Measurements from ENCODE around the gene ZNF701. TPM values are rescaled to one million over a fixed set of nuclear protein-coding genes. Genes with fewer than 3 reads are reported as not detected.
"Not testable (repeated sequence)": the region's sequence is repeated elsewhere in the genome, so short reads cannot be mapped to it uniquely, and the experiment has no call there.

The ZNF701 gene
- total RNA-seq, 3 donors from 2014 or later, result 14.6 to 27.5 (median 21.0) TPM

DNA sequence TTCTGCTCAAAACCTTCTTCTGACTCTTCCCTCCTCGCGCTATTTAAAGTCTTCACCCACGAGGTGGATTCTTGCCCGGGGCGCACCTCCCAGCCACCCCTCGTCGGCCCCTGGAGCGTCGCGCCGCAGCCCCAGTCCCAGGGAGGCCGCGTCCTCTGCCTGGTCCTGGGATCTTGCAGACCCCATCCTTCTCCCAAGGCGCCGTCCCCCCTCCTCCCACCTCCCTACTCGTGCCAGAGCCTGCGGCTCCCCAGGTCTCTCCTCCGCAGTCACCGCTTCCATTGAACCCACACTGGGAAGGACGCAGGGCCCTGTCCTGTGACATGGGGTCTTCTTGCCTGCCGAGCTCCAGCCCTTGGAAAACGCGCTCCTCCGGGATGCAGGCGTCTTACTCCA, 42.1 kb upstream of the ZNF701 start:
- Histone ChIP-seq H3K27ac (peak overlapping the region; percentile 88 to 96), H3K27me3 (no peaks in the 10 kb centered on the region), H3K4me3 (peak overlapping the region; percentile 61 to 80 (median 78)), H3K4me1 (no peaks in the 10 kb centered on the region), H3K36me3 (no peaks in the 10 kb centered on the region), H3K9me3 (no peaks in the 10 kb centered on the region)
- intact Hi-C loops (cut with DNase I; ENCODE audit: low total_unique reads), result no loop called here
- no peak for DNase-seq (ENCODE audit: low spot score in 2 of 2)
- no peak for TF ChIP-seq POLR2A (IDR thresholded peaks at IDR 0.05)
- TF ChIP-seq POLR2AphosphoS5 (IDR thresholded peaks at IDR 0.05), result no peak
- TF ChIP-seq, protein P1, sequence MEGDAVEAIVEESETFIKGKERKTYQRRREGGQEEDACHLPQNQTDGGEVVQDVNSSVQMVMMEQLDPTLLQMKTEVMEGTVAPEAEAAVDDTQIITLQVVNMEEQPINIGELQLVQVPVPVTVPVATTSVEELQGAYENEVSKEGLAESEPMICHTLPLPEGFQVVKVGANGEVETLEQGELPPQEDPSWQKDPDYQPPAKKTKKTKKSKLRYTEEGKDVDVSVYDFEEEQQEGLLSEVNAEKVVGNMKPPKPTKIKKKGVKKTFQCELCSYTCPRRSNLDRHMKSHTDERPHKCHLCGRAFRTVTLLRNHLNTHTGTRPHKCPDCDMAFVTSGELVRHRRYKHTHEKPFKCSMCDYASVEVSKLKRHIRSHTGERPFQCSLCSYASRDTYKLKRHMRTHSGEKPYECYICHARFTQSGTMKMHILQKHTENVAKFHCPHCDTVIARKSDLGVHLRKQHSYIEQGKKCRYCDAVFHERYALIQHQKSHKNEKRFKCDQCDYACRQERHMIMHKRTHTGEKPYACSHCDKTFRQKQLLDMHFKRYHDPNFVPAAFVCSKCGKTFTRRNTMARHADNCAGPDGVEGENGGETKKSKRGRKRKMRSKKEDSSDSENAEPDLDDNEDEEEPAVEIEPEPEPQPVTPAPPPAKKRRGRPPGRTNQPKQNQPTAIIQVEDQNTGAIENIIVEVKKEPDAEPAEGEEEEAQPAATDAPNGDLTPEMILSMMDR (IDR thresholded peaks at IDR 0.05), result no peak

DNA sequence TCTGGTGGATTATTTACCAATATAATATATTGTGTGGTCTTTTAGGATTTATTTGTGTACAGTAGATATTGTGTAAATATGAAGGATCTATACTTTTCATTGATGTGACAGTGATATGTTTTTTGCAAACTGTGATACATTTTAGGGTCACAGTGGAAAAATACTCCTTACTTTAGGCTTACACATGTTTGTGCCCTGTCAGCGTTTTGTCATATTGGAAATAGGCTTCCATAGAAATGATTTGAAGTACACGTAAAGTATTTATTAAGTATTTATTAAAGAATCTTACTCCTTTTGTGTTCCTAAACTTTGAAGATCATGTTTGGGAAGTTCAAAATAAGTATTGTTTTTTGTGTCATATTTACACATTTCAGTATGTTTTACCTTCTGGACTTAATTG, 37.6 kb upstream of the ZNF701 start:
- H3K4me1 ChIP-seq, result no peaks in the 10 kb centered on the region
- DNase-seq (ENCODE audit: low spot score in 2 of 2), result no peak
- no peaks in the 10 kb centered on the region for H3K36me3 ChIP-seq
- no peak overlapping the region for H3K4me3 ChIP-seq
- TF ChIP-seq POLR2AphosphoS5 (IDR thresholded peaks at IDR 0.05) (no peak), POLR2A (IDR thresholded peaks at IDR 0.05) (no peak)
- TF ChIP-seq, protein P1 (IDR thresholded peaks at IDR 0.05), result no peak
- no peak overlapping the region for H3K27ac ChIP-seq
- no peaks in the 10 kb centered on the region for H3K27me3 ChIP-seq
- intact Hi-C loops (cut with DNase I; ENCODE audit: low total_unique reads), result no loop called here
- no peaks in the 10 kb centered on the region for H3K9me3 ChIP-seq

DNA sequence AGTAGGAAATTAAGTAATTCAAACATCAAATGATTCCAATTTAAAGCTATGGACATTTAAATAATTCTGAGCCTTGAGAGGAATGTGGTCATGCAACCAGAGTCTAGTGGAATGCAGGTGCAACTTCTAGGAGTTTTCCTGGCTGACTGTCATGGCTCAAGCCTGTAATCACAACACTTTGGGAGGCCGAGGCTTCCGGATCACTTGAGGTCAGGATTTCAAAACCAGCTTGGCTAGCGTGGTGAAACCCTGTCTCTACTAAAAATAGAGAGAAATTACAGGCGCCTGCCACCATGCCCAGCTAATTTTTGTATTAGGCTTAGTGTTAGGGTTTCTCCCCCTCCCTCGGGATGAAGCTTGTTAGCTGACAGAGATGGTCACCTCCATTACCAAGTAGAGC, 36.2 kb upstream of the ZNF701 start:
- DNase-seq (ENCODE audit: low spot score in 2 of 2), result peak in 1 of 2 donors; percentile 35
- intact Hi-C loops (cut with DNase I; ENCODE audit: low total_unique reads), result no loop called here
- TF ChIP-seq, protein P1 (IDR thresholded peaks at IDR 0.05), result no peak
- TF ChIP-seq POLR2AphosphoS5 (IDR thresholded peaks at IDR 0.05), result no peak
- Histone ChIP-seq H3K27me3 (no peaks in the 10 kb centered on the region), H3K27ac (no peak overlapping the region), H3K36me3 (no peaks in the 10 kb centered on the region), H3K4me1 (no peaks in the 10 kb centered on the region), H3K9me3 (no peaks in the 10 kb centered on the region), H3K4me3 (no peak overlapping the region)

DNA sequence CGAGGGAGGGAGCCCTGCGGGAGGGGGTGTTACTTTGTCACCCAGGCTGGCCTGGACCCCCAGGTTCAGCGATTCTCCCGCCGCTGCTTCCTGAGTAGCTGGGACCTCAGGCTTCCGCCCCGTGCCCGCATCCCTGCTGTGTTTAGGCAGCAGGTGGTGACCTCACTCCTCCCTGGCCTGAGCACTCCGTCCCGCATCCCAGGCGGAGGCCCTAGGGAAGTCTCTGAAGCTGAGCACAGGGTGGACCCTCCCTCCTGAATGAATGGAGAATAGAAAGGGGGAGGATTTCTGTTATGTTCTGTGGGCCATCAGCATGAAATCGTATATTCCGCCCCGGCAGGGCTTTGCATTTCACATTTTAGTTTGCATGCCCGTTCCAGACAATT, 34.7 kb upstream of the ZNF701 start:
- H3K27me3 ChIP-seq; H3K4me1 ChIP-seq; intact Hi-C loops (cut with DNase I; ENCODE audit: low total_unique reads); H3K9me3 ChIP-seq; H3K36me3 ChIP-seq; DNase-seq (ENCODE audit: low spot score in 2 of 2): not testable (repeated sequence)
- Histone ChIP-seq H3K4me3 (peak overlapping the region; percentile 58 to 81 (median 63)), H3K27ac (peak overlapping the region; percentile 69 to 88)

DNA sequence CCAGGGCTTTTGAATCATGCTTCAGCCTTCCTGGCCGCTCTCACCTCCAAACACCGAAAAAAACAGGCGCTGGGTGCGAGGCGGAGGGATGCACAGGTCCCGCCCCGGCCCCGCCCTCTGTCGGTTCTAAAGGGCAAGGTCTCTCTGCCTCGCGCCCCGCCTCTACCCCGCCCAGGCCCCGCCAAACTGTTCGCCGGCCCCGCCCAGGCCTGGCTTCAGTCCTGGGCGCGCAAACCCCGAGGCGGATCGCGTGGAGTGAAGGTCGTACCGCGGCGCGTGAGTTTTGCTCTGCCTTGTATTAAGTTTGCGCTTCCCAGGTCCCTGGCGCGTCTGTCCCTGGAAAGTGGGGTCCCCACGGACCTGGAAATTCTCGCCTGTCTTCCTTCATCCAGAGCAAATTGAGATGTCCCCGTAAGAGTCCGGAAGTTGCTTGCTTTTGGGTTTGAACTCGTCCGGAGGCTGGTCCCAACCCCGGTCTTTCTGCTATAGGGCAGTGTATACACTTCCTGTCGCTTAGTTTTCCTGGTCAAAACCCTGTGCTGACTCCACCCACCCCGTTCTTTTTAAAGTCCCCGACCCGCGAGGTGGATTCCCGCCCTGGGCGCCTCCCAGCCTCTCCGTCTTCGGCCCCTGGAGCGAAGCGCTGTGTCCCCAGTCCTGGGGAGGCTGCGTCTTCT, 34.2 kb upstream of the ZNF701 start:
- Histone ChIP-seq H3K4me1 (no peaks in the 10 kb centered on the region), H3K27me3 (no peaks in the 10 kb centered on the region), H3K27ac (peak overlapping the region; percentile 69 to 88), H3K9me3 (no peaks in the 10 kb centered on the region), H3K4me3 (peak overlapping the region; percentile 58 to 81 (median 63)), H3K36me3 (no peaks in the 10 kb centered on the region)
- intact Hi-C loops (cut with DNase I; ENCODE audit: low total_unique reads), result no loop called here
- peak; percentile 78 to 87 for DNase-seq (ENCODE audit: low spot score in 2 of 2)
- TF ChIP-seq, protein P1 (IDR thresholded peaks at IDR 0.05), result no peak
- TF ChIP-seq POLR2A (IDR thresholded peaks at IDR 0.05) (no peak), POLR2AphosphoS5 (IDR thresholded peaks at IDR 0.05) (no peak)

DNA sequence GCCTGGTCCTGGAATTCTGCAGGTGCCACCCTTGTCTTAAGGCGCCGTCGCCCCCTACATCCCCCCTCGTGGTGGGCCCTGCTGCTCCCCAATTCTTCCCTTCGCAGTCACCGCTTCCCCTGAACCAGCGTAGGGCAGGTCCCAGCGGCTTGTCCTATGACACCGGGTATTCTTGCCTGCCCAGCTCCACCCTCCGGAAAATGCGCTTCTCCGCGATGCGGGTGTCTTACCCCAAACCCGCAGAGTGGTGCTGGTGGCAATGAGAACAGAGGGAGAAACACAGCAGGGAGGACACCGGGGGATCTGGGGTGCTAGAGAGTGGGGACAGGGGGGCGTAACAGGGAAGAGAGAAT, 33.7 kb upstream of the ZNF701 start:
- DNase-seq (ENCODE audit: low spot score in 2 of 2), result no peak

DNA sequence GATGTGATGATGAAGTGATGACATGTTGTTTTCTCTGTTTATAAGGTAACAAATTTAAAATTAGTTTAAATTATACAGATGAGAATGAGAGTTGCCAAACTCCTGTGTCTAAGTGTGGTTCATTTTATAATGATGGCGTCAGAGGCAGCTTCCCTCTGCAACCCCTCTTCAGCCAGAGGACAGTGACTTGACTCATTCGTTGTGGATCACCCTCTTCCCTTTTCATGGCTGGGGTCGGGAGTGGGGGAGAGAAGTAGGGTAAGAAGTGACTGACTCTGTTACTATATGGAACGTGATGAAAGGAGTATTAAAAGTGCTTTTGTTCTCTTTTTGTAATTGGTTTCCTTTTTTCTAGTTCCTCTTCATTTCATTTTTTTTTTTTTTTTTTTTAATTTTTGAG, 31.3 kb upstream of the ZNF701 start:
- intact Hi-C loops (cut with DNase I; ENCODE audit: low total_unique reads); H3K27me3 ChIP-seq: not testable (repeated sequence)

More for the DNA sequence above, 33.7 kb upstream of the ZNF701 start:
- intact Hi-C loops (cut with DNase I; ENCODE audit: low total_unique reads), result no loop called here
- Histone ChIP-seq H3K4me3 (peak overlapping the region; percentile 58 to 81 (median 63)), H3K27me3 (no peaks in the 10 kb centered on the region), H3K9me3 (no peaks in the 10 kb centered on the region), H3K36me3 (no peaks in the 10 kb centered on the region), H3K4me1 (no peaks in the 10 kb centered on the region), H3K27ac (peak overlapping the region; percentile 69 to 88)
- no peak for TF ChIP-seq POLR2A (IDR thresholded peaks at IDR 0.05)
- TF ChIP-seq POLR2AphosphoS5 (IDR thresholded peaks at IDR 0.05), result no peak
- TF ChIP-seq, protein P1 (IDR thresholded peaks at IDR 0.05), result no peak

DNA sequence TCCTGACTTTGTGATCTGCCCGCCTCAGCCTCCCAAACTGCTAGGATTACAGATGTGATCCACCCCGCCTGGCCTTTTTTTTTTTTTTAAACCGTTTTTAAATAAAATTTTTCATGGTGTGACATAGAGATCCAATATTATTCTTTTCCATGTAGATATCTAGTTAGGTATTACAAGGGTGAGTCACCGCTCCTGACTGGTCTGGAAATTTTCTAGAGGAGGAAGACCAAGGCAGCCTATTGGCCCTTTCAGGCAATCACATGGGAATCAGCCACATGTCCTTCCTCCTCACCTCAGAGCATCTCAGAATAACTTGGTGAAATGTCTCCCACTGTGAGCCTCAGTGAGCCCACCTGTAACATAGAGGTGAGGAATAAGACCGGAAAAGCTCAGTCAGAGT, 28.9 kb upstream of the ZNF701 start:
- intact Hi-C loops (cut with DNase I; ENCODE audit: low total_unique reads); H3K9me3 ChIP-seq; H3K4me3 ChIP-seq; H3K27me3 ChIP-seq; H3K27ac ChIP-seq; H3K36me3 ChIP-seq; DNase-seq (ENCODE audit: low spot score in 2 of 2); H3K4me1 ChIP-seq: not testable (repeated sequence)

More for the DNA sequence above, 31.3 kb upstream of the ZNF701 start:
- H3K9me3 ChIP-seq; H3K27ac ChIP-seq; H3K4me1 ChIP-seq; H3K4me3 ChIP-seq; H3K36me3 ChIP-seq; DNase-seq (ENCODE audit: low spot score in 2 of 2): not testable (repeated sequence)

All from breast epithelium (tissue), 4 donors.